ENCODE measurements around the gene CSRNP2. TPM values are rescaled to one million over a fixed set of nuclear protein-coding genes. Genes with fewer than 3 reads are reported as not detected.

Gene CSRNP2
- polyA plus RNA-seq, 3 donors: 5.3 to 13.4 (median 13.4) TPM

GRCh38 chr12:51011955-51012354 is 71.4 kb downstream of the CSRNP2 start:
- WGBS, 3 donors: 80 to 87% (median 84%) methylated on average over 4 of the region's 4 CpGs
- no peak overlapping the region for H3K27ac ChIP-seq (ENCODE audit: low read depth, low read length)

Other genes starting within 250 kb of the CSRNP2 start
- gene TMPRSS12, start 240.7 kb downstream of the CSRNP2 start, polyA plus RNA-seq: under 1 TPM in 1 of 3 donors, not detected in 2; 0.03 TPM
- not detected for gene HIGD1C, start 131.1 kb downstream of the CSRNP2 start, polyA plus RNA-seq
- 10 to 100 TPM; 10.8 to 23.7 (median 18.5) TPM for gene SLC11A2, start 57.2 kb downstream of the CSRNP2 start, polyA plus RNA-seq
- 10 to 100 TPM; 58.5 to 70.6 (median 70.4) TPM for gene LETMD1, start 35.3 kb downstream of the CSRNP2 start, polyA plus RNA-seq
- gene TFCP2, start 89.5 kb upstream of the CSRNP2 start, polyA plus RNA-seq: 10 to 100 TPM in 2 of 3 donors, 1 to 10 TPM in 1; 7.2 to 11.5 (median 11.4) TPM
- gene POU6F1, start 134.5 kb upstream of the CSRNP2 start, polyA plus RNA-seq: 1 to 10 TPM; 3.1 to 7.9 (median 6.9) TPM
- 100 to 1,000 TPM; 145 to 329 (median 266) TPM for gene DAZAP2, start 155.2 kb upstream of the CSRNP2 start, polyA plus RNA-seq
- 10 to 100 TPM in 1 of 3 donors, 1 to 10 TPM in 2; 5.7 to 12.9 (median 9.4) TPM for gene SMAGP, start 186.8 kb upstream of the CSRNP2 start, polyA plus RNA-seq
- gene BIN2, start 240.6 kb upstream of the CSRNP2 start, polyA plus RNA-seq: 1 to 10 TPM; 1.5 to 8.8 (median 8.4) TPM

Measured in adipose tissue (tissue), 3 donors.